ENCODE results near the gene PIK3C3. TPM values are rescaled to one million over a fixed set of nuclear protein-coding genes. Genes with fewer than 3 reads are reported as not detected.

Gene PIK3C3
- total RNA-seq, 1 donor from 2014 or later: 62.2 TPM

DNA sequence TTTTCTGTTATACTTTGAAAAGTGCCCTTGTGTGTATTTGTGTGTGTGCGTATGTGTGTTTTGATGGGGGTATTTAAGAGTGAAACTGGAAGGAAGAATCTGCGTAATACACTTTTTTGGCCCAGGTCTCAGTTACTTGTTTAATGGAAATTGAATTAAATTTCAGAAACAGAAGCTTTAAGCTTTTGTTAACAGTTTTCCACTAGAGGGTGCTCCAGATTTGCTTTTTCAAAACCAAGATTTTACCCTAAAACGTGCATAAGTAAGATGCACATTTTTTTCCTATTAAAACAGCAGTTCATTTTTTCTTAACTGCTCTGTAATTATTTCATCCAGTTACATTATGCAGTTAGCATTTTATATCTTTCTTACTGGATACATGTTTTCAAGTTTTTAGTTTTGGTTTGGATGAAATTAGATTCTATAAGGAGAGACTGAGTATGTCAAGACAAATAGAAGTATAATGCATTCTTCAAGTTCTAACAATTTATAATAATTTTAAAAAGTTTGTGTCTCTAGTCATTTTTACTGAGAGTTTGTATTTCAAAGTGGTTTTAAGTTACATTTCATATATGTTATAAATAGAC is 97.2 kb downstream of the PIK3C3 start:
- no peak overlapping the region for H3K4me3 ChIP-seq (ENCODE audit: low read depth, low read length)
- no peak for DNase-seq (ENCODE audit: low read depth)
- TF ChIP-seq, protein P1, sequence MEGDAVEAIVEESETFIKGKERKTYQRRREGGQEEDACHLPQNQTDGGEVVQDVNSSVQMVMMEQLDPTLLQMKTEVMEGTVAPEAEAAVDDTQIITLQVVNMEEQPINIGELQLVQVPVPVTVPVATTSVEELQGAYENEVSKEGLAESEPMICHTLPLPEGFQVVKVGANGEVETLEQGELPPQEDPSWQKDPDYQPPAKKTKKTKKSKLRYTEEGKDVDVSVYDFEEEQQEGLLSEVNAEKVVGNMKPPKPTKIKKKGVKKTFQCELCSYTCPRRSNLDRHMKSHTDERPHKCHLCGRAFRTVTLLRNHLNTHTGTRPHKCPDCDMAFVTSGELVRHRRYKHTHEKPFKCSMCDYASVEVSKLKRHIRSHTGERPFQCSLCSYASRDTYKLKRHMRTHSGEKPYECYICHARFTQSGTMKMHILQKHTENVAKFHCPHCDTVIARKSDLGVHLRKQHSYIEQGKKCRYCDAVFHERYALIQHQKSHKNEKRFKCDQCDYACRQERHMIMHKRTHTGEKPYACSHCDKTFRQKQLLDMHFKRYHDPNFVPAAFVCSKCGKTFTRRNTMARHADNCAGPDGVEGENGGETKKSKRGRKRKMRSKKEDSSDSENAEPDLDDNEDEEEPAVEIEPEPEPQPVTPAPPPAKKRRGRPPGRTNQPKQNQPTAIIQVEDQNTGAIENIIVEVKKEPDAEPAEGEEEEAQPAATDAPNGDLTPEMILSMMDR (conservative IDR thresholded peaks at IDR 0.05; ENCODE audit: low read depth, low read length): peak; percentile 60

GRCh38 chr18:42053188-42053781 is 98.3 kb downstream of the PIK3C3 start:
- DNase-seq (ENCODE audit: low read depth): no peak
- H3K4me3 ChIP-seq (ENCODE audit: low read depth, low read length): no peak overlapping the region
- TF ChIP-seq, protein P1 (conservative IDR thresholded peaks at IDR 0.05; ENCODE audit: low read depth, low read length): peak; percentile 87

DNA sequence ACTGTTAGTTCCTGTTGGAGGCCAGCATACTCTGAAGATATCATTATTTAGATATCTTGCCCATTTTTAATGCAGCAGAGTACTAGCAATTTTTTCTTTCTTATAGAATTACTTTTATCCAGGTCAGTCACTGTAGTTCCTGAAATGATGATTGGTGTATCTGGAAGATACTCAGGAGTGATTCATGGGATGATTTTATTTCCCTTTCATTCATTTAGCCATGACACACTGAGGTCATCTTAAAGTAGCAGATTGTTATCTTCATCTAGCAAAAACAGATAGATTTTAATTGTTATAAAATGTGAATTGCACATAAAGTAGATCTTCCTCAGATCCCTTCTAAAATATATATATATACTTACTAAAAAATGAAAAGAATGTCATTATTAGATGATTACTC is 109.1 kb downstream of the PIK3C3 start:
- TF ChIP-seq, protein P1 (conservative IDR thresholded peaks at IDR 0.05; ENCODE audit: low read depth, low read length): no peak
- no peak overlapping the region for H3K4me3 ChIP-seq (ENCODE audit: low read depth, low read length)
- no peak for DNase-seq (ENCODE audit: low read depth)

DNA sequence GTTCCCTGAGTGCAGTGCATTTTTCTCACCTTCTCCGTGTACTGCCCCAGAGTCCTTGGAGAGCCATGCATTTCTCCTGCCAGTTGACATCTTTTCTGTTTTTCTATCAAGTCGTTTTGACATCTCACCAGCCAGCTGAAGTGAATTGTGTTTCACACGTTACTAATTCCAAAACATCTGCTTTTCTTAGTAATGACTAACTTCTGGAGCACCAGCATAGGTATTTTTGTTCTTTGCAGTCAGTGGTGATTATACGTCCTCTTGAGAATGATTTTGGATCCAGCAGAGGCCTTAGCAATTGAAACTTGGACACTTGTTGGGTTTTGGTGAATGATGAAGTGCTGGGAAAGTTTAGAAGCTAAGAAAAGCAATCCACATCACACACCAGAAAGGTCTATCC is 112.5 kb downstream of the PIK3C3 start:
- TF ChIP-seq, protein P1 (conservative IDR thresholded peaks at IDR 0.05; ENCODE audit: low read depth, low read length): no peak
- no peak for DNase-seq (ENCODE audit: low read depth)
- H3K4me3 ChIP-seq (ENCODE audit: low read depth, low read length): no peak overlapping the region

- TF ChIP-seq, protein P1 (conservative IDR thresholded peaks at IDR 0.05; ENCODE audit: low read depth, low read length): no peak
- no peak overlapping the region for H3K4me3 ChIP-seq (ENCODE audit: low read depth, low read length)
- peak; percentile 52 for DNase-seq (ENCODE audit: low read depth)
These were observed 113.0 kb downstream of the PIK3C3 start for GRCh38 chr18:42068030-42068429.

- no peak overlapping the region for H3K4me3 ChIP-seq (ENCODE audit: low read depth, low read length)
- TF ChIP-seq, protein P1 (conservative IDR thresholded peaks at IDR 0.05; ENCODE audit: low read depth, low read length): no peak
- DNase-seq (ENCODE audit: low read depth): no peak
These were observed 114.0 kb downstream of the PIK3C3 start for GRCh38 chr18:42069036-42069435.

- H3K4me3 ChIP-seq (ENCODE audit: low read depth, low read length): no peak overlapping the region
- TF ChIP-seq, protein P1 (conservative IDR thresholded peaks at IDR 0.05; ENCODE audit: low read depth, low read length): peak; percentile 36
- no peak for DNase-seq (ENCODE audit: low read depth)
These were observed 117.4 kb downstream of the PIK3C3 start for GRCh38 chr18:42072407-42072806.

Data from epithelial cell of proximal tubule (primary cell).